ENCODE data around the gene ABRAXAS1. TPM values are rescaled to one million over a fixed set of nuclear protein-coding genes. Genes with fewer than 3 reads are reported as not detected.
"Not testable (repeated sequence)": the region's sequence is repeated elsewhere in the genome, so short reads cannot be mapped to it uniquely, and the experiment has no call there.

The ABRAXAS1 gene
- total and polyA plus RNA-seq, 2 of the 13 experiments (the other 11 are each of a cell fraction or from before 2014, with no cell fraction given): 14.1 to 14.7 TPM

DNA sequence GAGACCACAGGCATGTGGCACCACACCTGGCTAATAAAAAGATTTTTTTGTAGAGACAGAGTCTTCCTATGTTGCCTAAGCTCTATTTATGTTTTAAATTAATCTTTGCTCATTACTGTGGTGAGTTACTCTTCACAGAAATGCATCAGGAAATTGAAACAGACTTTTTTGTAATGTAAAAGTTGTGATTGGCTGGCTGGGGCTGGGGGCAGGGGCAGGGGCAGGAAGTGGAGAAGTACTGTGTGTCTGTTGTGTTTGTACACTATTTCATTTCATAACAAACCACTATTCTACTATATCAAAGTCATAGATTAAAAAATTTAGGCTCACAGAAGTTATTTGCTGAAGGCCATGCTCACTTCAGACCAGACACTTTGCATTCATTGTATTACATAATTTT, 19.1 kb upstream of the ABRAXAS1 start:
- ATAC-seq (no peak), FAIRE-seq (no peak), DNase-seq (ENCODE audit: low spot score) (no peak)
- Histone ChIP-seq H3K4me3 (replicated peaks in 1 of 3; ENCODE audit: insufficient read depth in 1 of 3, low read depth in 2 of 3, low read length in 3 of 3) (no peak overlapping the region), H3K9me3 (ENCODE audit: low read length) (no peaks in the 10 kb centered on the region), H3K36me3 (replicated peaks in 1 of 2; ENCODE audit: control insufficient read depth in 1 of 2, insufficient read depth in 2 of 2, low read length in 2 of 2) (no peaks in the 10 kb centered on the region), H3K4me1 (ENCODE audit: insufficient read depth, low read length) (no peaks in the 10 kb centered on the region), H3K27me3 (ENCODE audit: control insufficient read depth in 1 of 2, insufficient read depth in 2 of 2, low read length in 2 of 2) (peaks cover 0 to 5% of the 10 kb centered on the region in 2 experiments; a peak in 2 of 5 replicates), H3K27ac (ENCODE audit: extremely low read length, insufficient read depth, low read length) (no peak overlapping the region), H2AFZ (ENCODE audit: low read length) (no peak overlapping the region), H4K20me1 (ENCODE audit: insufficient read depth, low read length) (no peaks in the 10 kb centered on the region), H3K9ac (ENCODE audit: insufficient read depth, low read depth, low read length) (no peak overlapping the region), H3K79me2 (ENCODE audit: insufficient read depth, low read length) (no peaks in the 10 kb centered on the region), H3K4me2 (ENCODE audit: low read depth, low read length) (no peak overlapping the region)
- CTCF ChIA-PET (ENCODE audit: low intra/inter-chr PET ratio, low total read pairs): no interaction called here
- intact Hi-C loops (cut with micrococcal nuclease; ENCODE audit: unreplicated experiment) (no loop called here), in situ Hi-C loops (cut with HindIII; ENCODE audit: extremely low pct_ligation_motif_present, low pct_unique_long_range_greater_than_20kb) (no loop called here)
- BruUV-seq (replicated peaks): no TSS peak
- no peak for TF ChIP-seq POLR2AphosphoS2 (IDR thresholded peaks at IDR 0.05; ENCODE audit: low read depth, low read length)
- TF ChIP-seq, protein P1, sequence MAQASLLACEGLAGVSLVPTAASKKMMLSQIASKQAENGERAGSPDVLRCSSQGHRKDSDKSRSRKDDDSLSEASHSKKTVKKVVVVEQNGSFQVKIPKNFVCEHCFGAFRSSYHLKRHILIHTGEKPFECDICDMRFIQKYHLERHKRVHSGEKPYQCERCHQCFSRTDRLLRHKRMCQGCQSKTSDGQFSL (CRISPR knock-in tag; IDR thresholded peaks at IDR 0.05): no peak
- TF ChIP-seq ZNF724P (CRISPR knock-in tag; IDR thresholded peaks at IDR 0.05; ENCODE audit: borderline replicate concordance): no peak
- TF ChIP-seq ZSCAN31 (CRISPR knock-in tag; IDR thresholded peaks at IDR 0.05; ENCODE audit: low read depth): no peak
- no peak for TF ChIP-seq YY1 (IDR thresholded peaks at IDR 0.05; ENCODE audit: insufficient read depth, insufficient replicate concordance, low read depth, low read length)
- TF ChIP-seq, protein P2, sequence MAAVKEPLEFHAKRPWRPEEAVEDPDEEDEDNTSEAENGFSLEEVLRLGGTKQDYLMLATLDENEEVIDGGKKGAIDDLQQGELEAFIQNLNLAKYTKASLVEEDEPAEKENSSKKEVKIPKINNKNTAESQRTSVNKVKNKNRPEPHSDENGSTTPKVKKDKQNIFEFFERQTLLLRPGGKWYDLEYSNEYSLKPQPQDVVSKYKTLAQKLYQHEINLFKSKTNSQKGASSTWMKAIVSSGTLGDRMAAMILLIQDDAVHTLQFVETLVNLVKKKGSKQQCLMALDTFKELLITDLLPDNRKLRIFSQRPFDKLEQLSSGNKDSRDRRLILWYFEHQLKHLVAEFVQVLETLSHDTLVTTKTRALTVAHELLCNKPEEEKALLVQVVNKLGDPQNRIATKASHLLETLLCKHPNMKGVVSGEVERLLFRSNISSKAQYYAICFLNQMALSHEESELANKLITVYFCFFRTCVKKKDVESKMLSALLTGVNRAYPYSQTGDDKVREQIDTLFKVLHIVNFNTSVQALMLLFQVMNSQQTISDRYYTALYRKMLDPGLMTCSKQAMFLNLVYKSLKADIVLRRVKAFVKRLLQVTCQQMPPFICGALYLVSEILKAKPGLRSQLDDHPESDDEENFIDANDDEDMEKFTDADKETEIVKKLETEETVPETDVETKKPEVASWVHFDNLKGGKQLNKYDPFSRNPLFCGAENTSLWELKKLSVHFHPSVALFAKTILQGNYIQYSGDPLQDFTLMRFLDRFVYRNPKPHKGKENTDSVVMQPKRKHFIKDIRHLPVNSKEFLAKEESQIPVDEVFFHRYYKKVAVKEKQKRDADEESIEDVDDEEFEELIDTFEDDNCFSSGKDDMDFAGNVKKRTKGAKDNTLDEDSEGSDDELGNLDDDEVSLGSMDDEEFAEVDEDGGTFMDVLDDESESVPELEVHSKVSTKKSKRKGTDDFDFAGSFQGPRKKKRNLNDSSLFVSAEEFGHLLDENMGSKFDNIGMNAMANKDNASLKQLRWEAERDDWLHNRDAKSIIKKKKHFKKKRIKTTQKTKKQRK (IDR thresholded peaks at IDR 0.05; ENCODE audit: low read length): no peak
- TF ChIP-seq FOSL1 (CRISPR knock-in tag; IDR thresholded peaks at IDR 0.05; ENCODE audit: borderline replicate concordance): no peak
- no peak for TF ChIP-seq FOXP1 (IDR thresholded peaks at IDR 0.05)
- no peak for TF ChIP-seq FOXP1 (CRISPR knock-in tag; IDR thresholded peaks at IDR 0.05)
- no peak for TF ChIP-seq ZNF782 (CRISPR knock-in tag; IDR thresholded peaks at IDR 0.05; ENCODE audit: borderline replicate concordance)
- TF ChIP-seq HNRNPLL (IDR thresholded peaks at IDR 0.05; ENCODE audit: low read depth, low read length, poor library complexity, severe bottlenecking): no peak
- no peak for TF ChIP-seq PLRG1 (conservative IDR thresholded peaks at IDR 0.05)
- TF ChIP-seq ASH2L (IDR thresholded peaks at IDR 0.05; ENCODE audit: insufficient read length, low read depth, low read length): no peak
- no peak for TF ChIP-seq POGK (CRISPR knock-in tag; conservative IDR thresholded peaks at IDR 0.05)
- no peak for TF ChIP-seq ZNF546 (CRISPR knock-in tag; conservative IDR thresholded peaks at IDR 0.05)
- no peak for TF ChIP-seq RNF2 (conservative IDR thresholded peaks at IDR 0.05; ENCODE audit: low read depth)
- POLR2A ChIA-PET: no interaction called here

GRCh38 chr4:83501671-83502070, 16.8 kb upstream of the ABRAXAS1 start:
- POLR2A ChIA-PET; H3K27me3 ChIP-seq (ENCODE audit: control insufficient read depth in 1 of 2, insufficient read depth in 2 of 2, low read length in 2 of 2); H3K27ac ChIP-seq (ENCODE audit: extremely low read length, insufficient read depth, low read length); FAIRE-seq; H3K79me2 ChIP-seq (ENCODE audit: insufficient read depth, low read length); H2AFZ ChIP-seq (ENCODE audit: low read length); H3K9ac ChIP-seq (ENCODE audit: insufficient read depth, low read depth, low read length); intact Hi-C loops (cut with micrococcal nuclease; ENCODE audit: unreplicated experiment); H3K4me3 ChIP-seq (replicated peaks in 1 of 3; ENCODE audit: insufficient read depth in 1 of 3, low read depth in 2 of 3, low read length in 3 of 3); H3K36me3 ChIP-seq (replicated peaks in 1 of 2; ENCODE audit: control insufficient read depth in 1 of 2, insufficient read depth in 2 of 2, low read length in 2 of 2); BruUV-seq (replicated peaks); in situ Hi-C loops (cut with HindIII; ENCODE audit: extremely low pct_ligation_motif_present, low pct_unique_long_range_greater_than_20kb); DNase-seq (ENCODE audit: low spot score); CTCF ChIA-PET (ENCODE audit: low intra/inter-chr PET ratio, low total read pairs); H4K20me1 ChIP-seq (ENCODE audit: insufficient read depth, low read length); H3K4me2 ChIP-seq (ENCODE audit: low read depth, low read length); ATAC-seq; H3K9me3 ChIP-seq (ENCODE audit: low read length); H3K4me1 ChIP-seq (ENCODE audit: insufficient read depth, low read length): not testable (repeated sequence)
- 26% methylated on average over 3 of the region's 3 CpGs for WGBS (ENCODE audit: low lambda C conversion rate)

All from HepG2 (cell line).